Fibroblast of skin of back (primary cell): ENCODE measurements around the gene TRMT2A.

Experiments
- DNase-seq: peaks from one replicate; pipeline ENCODE4 v3.0.0-alpha.2; 2013

The TRMT2A gene

GRCh38 chr22:20116376-20116950 lies 563 bp downstream of the TRMT2A start:
- DNase-seq = no peak

DNA sequence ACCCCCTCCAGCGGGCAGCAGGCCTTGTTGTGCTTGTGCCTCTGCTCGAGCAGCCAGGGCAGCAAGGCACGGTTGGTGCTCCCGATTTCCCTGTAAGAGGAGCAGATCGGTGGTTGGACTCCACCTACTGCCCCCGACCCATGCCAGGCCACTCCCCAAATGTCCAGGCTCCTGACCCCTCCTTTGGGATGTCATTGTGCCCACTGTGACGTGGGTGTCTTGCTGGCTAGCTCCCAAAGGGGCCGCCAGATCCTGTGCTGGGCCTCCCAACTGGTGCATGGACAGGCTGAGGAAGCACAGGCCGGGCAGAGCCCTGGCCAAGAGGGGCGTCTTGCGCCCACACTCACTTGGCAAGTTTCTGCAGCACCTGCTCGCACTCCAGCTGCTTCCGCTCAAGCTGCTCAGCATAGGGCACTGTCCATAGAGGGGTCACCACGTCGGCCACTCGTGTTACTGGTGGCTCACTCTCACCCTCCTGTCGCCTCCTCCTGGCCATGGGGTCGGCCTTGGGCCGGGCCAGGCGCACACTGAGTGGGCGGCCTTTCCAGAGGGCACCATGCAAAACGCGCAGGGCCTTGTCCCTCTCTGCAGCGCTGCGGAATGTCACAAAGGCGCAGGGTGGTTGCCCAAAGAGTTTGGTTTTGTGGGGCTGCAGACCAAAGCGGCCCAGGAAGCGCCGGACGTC lies 1.2 kb downstream of the TRMT2A start, which contains the start of gene RANBP1:
RANBP1 (plus strand) TSS at position 414 of the 685 bp plus-strand sequence; CDS start at position 495, 81 bp downstream.
- no peak for DNase-seq

GRCh38 chr22:20114506-20115475 lies 2.2 kb downstream of the TRMT2A start:
- DNase-seq = no peak

GRCh38 chr22:20113551-20114310 lies 3.3 kb downstream of the TRMT2A start:
- DNase-seq = no peak

DNA sequence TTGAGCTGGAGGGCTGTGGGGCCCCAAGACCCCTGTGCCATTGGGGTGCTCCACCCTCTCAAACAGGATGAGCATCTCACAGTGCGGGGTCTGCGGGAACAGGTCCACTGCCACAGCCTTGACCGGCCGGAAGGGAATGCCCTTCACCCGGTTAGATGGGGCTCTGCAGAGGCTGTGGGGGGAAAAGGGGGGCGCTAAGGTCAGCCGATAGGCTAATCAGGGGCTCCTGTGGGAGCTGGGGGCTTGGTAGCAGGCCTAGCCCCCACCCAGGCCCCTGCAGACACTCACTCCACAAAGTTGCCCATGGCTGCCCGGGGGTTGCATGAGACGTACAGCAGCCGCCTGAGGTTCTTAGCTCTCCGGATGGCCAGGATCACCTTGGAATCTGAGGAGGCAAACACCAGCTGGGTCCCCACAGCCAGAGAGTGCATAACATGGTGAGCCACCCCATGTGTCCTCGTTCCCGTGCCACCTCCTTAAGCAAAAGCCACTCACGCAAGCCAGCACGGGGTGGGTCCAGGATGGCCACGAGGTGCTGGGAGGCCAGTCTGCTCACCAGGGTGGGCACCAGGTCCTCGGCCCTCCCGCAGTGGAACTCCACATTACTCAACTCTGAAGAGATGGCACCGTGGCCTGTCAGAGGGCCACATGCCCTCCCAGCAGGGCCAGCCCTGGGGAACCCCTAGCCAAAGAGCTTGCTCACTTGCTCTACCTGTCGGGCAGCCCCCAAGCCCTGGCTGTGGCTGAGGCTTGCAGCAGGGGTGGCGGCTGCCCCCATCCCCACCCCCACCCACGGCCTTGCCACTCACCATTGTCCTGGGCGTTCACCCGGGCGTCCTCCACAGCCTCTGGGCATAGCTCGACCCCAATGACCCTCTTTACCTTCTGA lies 4.2 kb downstream of the TRMT2A start:
- DNase-seq = no peak

- DNase-seq = no peak
These were observed 5.1 kb downstream of the TRMT2A start for GRCh38 chr22:20111689-20112622.

DNA sequence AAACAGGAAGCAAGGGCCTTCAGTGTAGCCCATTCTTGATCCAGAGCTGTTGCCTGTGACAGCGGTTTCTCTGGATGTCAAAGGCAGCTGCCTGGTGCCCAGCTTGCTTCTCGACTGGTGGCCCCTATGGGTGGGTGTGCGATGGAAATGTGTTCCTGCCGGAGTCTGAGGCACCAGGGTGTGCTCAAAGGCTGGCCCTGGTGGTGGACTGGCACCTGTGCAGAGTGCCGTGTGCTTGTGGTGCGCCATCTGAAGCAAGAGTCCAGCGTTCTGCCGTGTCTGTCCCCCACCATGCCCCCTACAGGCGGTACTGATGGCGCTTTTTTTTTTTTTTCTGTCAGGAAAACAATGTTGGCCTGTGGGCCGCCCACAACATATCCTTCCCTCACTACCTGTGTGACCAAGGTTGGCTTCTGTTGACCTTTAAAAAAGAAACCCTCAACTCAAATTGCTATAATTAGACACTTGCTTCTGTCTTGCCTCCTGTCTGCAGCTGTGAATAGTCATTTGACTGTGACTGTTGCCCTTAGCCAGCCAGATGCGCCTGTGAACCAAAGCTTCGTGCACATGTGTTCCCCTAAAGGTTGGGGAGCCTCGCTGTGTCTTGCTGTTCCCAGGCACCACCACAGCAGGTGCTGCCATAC lies 5.9 kb downstream of the TRMT2A start:
- DNase-seq = peak; percentile 36

DNA sequence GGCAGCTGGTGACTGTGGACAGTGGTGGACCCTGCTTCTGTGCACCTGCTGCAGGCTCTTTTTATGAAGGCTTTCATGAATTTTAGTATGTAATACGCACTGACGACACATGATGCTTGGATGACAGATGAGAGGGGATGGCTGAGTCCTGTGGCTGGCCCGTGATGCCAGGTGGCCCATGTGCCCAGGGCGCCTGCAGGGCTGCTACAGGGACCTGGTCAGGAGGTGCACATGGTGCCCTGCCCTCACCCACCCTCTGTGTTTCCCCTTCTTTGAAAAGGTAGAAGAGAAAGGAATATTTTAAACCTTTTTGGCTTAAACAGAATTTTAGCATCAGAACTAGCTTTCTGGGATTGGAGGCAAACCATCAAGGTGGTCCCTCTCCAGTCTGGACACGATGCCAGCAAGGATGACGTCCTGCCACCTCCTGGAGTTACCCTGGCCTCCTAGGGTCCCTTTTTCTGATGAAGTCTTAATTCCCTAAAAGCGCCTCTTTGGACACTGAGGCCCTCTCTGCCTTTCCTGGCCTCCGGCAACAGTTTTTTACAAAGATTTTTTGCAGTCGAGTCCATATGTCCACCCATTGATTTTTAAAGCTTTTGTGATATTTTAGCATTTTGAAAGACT lies 6.6 kb downstream of the TRMT2A start:
- no peak for DNase-seq

DNA sequence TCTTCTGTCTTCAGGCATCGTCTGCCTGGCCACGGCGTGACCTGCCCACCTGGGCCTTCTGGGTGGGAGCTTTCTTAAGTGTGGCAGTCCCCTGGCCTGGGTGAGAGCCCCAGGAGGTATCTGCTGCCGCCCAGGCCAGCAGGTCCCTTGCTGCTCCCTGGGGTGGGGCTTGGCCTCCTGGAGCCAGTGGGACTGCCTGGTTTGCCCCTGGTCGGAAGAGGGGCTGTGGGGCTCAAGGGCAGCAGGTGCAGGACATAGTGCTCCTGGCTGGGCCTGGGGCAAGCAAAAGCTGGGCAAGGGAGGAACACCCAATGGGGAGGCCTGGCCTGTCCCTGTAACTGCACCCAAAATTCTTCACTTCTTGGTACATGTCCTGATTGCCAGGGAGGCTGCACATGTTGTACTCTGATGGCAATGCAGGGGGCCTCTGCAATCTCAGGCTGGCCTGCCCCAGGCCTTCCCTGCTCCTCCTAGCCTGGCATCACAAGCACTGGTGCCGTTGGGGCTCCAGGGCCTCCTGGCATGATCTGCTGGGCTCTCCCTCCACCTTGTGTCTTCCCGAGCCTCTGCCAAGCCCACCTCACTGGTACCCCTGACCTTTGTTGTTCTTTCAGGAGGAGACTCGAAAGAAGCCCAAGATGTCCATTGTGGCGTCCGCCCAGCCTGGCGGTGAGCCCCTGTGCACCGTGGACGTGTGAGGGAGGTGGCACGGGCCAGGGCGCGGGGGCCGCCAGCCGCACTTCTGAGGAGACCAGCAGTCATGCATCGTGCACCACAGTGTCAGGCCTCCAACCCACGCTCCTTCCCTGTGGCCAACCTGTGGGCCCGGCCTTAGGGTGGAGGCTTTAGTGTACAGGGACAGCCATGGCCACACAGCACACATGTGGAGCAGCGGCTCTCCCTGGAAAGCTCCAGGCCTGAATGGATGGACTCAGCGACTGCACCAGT lies 7.3 kb downstream of the TRMT2A start:
- DNase-seq = no peak

DNA sequence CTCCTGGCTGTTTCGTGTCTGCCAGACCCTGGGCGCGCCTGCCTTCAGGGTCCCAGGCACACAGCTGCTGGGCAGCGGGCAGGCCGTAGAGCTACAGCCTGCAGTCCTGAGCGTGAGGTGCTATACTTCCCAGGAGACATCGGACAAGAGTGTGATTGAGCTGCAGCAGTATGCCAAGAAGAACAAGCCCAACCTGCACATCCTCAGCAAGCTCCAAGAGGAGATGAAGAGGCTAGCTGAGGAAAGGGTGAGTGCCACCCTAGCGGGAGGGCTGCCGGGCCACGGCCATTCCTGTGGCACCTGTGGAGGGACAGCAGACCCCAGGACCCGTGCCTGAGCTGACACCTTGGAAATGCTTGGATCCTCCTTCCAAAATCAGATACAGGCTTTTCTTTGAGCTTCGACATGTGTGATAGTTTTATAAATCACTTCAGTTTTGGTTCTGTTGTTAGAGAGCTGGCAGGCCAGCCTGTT lies 8.2 kb downstream of the TRMT2A start:
- DNase-seq = no peak

GRCh38 chr22:20107951-20108756 lies 8.9 kb downstream of the TRMT2A start:
- no peak for DNase-seq

GRCh38 chr22:20107471-20107901 lies 9.5 kb downstream of the TRMT2A start:
- DNase-seq = no peak

DNA sequence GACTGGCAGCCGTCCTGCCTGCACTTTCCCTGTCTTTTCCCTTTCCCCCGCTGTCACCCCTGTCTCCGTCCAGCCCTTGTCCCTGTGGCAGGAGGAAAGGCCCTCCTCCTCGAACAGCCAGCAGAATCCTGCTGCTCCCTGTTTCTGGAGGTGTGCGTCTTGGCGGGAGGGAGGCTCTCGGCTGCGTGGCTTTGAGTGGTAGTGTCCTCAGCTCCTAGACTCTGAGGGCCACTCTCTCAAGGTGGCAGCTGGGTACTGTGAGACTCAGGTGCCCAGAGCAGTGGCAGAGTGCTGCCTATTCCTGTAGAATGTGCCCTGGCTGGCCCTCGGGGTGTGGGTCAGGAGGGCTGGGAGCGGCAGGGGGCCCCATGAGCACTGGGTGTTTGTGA lies 10.2 kb downstream of the TRMT2A start:
- DNase-seq = no peak

- DNase-seq = no peak
These were observed 10.7 kb downstream of the TRMT2A start for GRCh38 chr22:20106205-20106848.

DNA sequence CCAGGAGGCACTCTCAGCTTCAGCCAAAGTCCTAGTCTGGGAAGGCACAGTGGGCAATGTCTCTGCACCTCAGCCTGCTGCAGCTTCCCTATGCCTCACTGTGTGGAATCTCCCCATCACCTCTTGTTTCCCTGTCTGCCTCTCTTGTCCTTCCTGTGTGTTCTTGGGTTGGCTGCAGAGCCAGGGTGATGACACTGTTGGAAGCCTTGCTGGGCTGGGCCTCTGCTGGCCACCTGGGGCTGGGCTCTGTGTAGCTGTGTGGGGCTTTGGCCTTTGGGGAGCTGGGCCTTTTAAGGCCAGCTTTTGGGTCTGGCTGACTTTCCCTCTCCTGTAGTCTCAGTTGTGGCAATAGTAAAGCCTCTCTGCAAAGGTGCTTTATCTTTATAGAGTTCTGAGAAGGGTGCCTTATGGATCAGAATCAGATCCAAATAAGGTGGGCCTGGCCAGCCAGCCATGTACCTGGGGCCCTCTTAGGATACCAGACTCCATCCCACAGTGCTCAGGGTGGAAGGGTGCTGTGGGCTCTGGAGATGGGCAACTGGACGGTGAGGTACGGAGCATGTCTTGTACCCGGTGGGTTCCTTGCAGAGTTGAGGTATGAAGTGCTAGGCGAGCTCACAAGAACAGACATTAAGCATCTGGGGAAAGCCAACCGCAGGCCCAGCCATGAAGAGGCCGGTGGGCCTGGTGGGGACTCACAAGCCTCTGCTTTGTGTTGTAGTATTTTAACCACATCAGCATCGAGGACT lies 11.4 kb downstream of the TRMT2A start:
- no peak for DNase-seq
